Thoracic aorta (tissue), 2 donors: Measurements from ENCODE around the gene CNOT1. TPM values are rescaled to one million over a fixed set of nuclear protein-coding genes. Genes with fewer than 3 reads are reported as not detected.
A peak's percentile ranks its signal among the peaks of the same experiment; 100 is the strongest.

Experiments
- ATAC-seq: fragments of 150-250 bp; one replicate; pipeline ENCODE4 v1.8.0; 2017; ENCODE audit warnings: low read depth; ENCODE audit not compliant: insufficient number of reproducible peaks, low FRiP score
- DNase-seq: peaks from one replicate; pipeline ENCODE4 v3.0.0-alpha.2; 2020; ENCODE audit warnings: low spot score
- H3K27ac ChIP-seq, 2 donors: fragments of 200-600 bp; sonication (generic); 1 replicate in 1 of 2; 2 replicates in 1 of 2; pipeline ENCODE4 v1.5.1; 2016; ENCODE audit warnings: mild to moderate bottlenecking in 2 of 2, moderate library complexity in 2 of 2
- H3K27me3 ChIP-seq: fragments of 200-600 bp; sonication (generic); replicated peaks from 2 replicates; pipeline ENCODE4 v1.6.0; 2016; ENCODE audit warnings: mild to moderate bottlenecking; ENCODE audit not compliant: insufficient read depth
- H3K36me3 ChIP-seq: fragments of 200-600 bp; sonication (generic); one replicate; pipeline ENCODE4 v1.5.1; 2016
- H3K4me1 ChIP-seq, 2 donors: fragments of 200-600 bp; sonication (generic); 1 replicate in 1 of 2; 2 replicates in 1 of 2; pipeline versions ENCODE4 v1.5.1 to v1.6.0; 2016; ENCODE audit warnings: low read depth in 2 of 2, mild to moderate bottlenecking in 1 of 2; ENCODE audit not compliant: control insufficient read depth in 1 of 2
- H3K4me3 ChIP-seq: fragments of 200-600 bp; sonication (generic); 2 replicates; pipeline ENCODE4 v1.5.1; 2016; ENCODE audit warnings: mild to moderate bottlenecking
- H3K9me3 ChIP-seq: fragments of 200-600 bp; sonication (generic); 2 replicates; pipeline ENCODE4 v1.5.1; 2016
- total RNA-seq, 2 donors: library from RNA; depleted of rRNA; stranded (reverse); fragments of >200 nt; gene quantifications; one replicate each; pipeline versions ENCODE4 v1.1.0 to v1.2.3, GENCODE V29; 2016
- TF ChIP-seq, protein P1 (sequence below): fragments of 200-600 bp; sonication (generic); IDR thresholded peaks from one replicate; pipeline ENCODE4 v1.5.1; 2019; ENCODE audit warnings: antibody characterized with exemption

Gene CNOT1
- total RNA-seq, result 100 to 1,000 TPM in 1 of 2 donors, 10 to 100 TPM in 1; 54.8 to 112 TPM

DNA sequence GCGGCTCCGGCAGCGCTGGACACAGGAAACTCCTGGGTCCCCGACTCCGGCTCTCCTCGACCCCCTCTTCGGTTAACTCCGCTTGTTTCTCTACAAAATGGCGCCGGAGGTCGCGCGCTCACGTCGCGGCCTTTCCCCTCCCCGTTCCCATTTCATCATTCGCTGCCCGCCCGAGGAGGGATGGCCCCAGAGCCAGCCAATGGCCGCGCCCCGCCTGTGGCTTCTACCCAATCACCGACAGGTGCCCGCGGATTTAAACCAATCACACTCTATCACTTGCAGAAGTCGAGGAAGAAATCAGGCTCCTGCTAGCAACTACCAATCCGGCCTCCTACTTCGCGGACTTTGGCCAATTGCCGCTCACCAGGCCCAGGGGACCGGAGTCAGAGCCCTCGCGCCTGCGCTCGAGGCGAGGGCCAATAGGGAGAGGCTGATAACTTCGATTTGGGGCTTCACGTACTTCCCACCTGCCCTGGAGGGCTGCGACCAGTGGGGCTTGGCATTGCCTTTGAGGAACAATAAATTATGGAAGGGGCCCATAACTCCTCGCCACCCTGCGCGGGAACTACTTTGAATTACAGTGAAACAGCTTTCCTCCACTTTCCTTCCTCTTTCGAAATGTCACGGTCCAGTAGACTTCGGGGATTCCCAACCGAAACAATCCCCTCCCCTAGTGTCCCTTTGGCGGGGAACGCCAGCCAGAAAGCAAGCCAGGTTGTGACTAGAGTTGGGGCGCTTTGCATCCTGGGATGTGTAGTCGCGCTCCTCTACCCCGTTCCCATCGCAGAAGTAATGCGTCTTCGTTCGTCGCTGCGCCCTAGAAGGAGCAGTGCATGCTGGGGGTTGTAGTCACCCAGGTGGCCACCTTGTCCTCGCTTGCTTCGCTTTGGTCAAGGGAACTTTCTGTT lies at the start of gene CNOT1:
CNOT1 (minus strand) TSS at position 94 of the 908 bp plus-strand sequence. CDS start 30,489 bp downstream, outside the sequence.
- ATAC-seq, result peak; percentile 99
- Histone ChIP-seq H3K9me3 (no peaks in the 10 kb centered on the region), H3K27me3 (no peaks in the 10 kb centered on the region), H3K4me1 (peaks cover 13 to 28% of the 10 kb centered on the region in 2 donors), H3K36me3 (no peaks in the 10 kb centered on the region), H3K4me3 (peak within 1 kb of the TSS; percentile 84), H3K27ac (peak within 1 kb of the TSS; percentile 98)
- TF ChIP-seq, protein P1, sequence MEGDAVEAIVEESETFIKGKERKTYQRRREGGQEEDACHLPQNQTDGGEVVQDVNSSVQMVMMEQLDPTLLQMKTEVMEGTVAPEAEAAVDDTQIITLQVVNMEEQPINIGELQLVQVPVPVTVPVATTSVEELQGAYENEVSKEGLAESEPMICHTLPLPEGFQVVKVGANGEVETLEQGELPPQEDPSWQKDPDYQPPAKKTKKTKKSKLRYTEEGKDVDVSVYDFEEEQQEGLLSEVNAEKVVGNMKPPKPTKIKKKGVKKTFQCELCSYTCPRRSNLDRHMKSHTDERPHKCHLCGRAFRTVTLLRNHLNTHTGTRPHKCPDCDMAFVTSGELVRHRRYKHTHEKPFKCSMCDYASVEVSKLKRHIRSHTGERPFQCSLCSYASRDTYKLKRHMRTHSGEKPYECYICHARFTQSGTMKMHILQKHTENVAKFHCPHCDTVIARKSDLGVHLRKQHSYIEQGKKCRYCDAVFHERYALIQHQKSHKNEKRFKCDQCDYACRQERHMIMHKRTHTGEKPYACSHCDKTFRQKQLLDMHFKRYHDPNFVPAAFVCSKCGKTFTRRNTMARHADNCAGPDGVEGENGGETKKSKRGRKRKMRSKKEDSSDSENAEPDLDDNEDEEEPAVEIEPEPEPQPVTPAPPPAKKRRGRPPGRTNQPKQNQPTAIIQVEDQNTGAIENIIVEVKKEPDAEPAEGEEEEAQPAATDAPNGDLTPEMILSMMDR, result no peak
- peak; percentile 95 for DNase-seq

DNA sequence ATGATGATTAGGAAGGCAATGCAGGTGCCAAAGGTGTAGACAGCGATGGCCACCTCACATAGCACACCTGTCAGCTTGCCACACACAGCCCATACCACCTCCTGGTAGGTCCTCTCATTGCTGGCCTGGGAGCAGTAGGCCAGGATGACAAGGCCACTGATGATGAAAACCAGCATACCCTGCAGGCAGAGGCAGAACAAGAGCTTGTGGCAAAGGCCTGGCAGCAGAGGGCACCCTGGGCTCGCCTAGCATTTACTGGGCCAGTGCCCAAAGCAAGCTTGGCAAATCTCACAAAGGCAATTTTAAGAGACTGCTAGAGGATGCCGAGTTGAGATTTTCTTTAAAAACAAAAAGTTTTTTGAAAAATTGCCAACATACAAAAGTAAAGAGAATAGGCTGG lies 49.1 kb upstream of the CNOT1 start:
- TF ChIP-seq, protein P1, result peak; percentile 49
- Histone ChIP-seq H3K27me3 (no peaks in the 10 kb centered on the region), H3K27ac (no peak overlapping the region), H3K4me1 (peaks cover 2 to 3% of the 10 kb centered on the region in 2 donors), H3K4me3 (no peak overlapping the region), H3K9me3 (no peaks in the 10 kb centered on the region), H3K36me3 (peaks cover 4% of the 10 kb centered on the region)
- ATAC-seq (no peak), DNase-seq (no peak)

DNA sequence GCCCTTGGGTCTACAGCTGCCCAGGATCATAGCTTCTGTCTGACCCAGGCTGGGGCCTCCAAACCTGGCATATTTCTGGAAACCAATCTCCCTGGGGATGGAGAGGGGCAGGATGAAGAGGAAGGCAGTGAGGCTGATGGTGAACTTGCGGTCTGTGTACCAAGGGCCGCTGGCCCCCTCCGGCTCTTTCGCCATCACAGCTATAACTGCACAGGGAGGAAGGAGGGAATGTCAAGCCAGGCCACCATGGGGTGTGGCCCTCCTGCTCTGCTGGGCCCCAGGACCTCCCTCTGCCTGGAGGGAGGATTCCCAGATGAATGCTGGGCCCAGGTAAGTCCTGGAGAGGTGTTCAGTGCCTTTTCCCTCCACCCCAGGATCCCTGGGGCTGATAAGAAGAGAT lies 48.6 kb upstream of the CNOT1 start:
- TF ChIP-seq, protein P1, result no peak
- H3K9me3 ChIP-seq, result no peaks in the 10 kb centered on the region
- no peaks in the 10 kb centered on the region for H3K4me1 ChIP-seq
- H3K36me3 ChIP-seq, result peaks cover 4% of the 10 kb centered on the region
- H3K27ac ChIP-seq, result no peak overlapping the region
- H3K27me3 ChIP-seq, result no peaks in the 10 kb centered on the region
- DNase-seq, result no peak
- no peak overlapping the region for H3K4me3 ChIP-seq
- ATAC-seq, result no peak

DNA sequence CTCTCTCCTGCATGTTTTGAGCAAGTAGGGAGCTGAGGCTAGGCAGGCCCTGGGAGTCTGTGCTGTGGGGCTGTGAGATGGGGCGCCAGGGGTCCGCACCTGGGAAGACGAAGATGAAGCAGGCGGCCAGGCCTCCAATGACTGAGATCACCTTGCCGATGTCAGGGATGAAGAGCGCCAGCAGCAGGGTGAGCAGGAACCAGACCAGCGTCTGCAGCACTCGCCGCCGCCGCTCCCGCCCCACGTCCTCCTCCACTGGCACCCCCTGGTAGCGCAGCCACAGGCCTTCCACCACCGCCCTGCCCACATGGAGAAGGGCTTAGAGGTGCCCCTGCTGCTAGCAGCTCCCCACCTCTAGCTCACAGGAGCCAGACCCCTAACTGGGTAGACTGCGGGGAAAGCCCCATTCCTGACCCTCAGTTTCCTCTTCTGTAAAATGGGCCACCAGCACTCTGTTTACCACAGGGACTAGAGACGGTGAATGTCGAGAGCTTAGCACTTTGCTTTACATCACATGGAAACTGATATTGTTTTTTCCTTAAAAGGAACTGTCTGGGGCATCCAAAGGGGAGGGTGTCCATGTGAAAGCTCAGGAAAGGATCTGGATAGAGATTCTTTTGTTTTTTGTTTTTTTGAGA lies 41.4 kb upstream of the CNOT1 start:
- ATAC-seq (no peak), DNase-seq (no peak)
- Histone ChIP-seq H3K36me3 (peaks cover 13% of the 10 kb centered on the region), H3K4me1 (no peaks in the 10 kb centered on the region), H3K4me3 (no peak overlapping the region), H3K27me3 (no peaks in the 10 kb centered on the region), H3K27ac (no peak overlapping the region), H3K9me3 (no peaks in the 10 kb centered on the region)
- TF ChIP-seq, protein P1, result no peak

DNA sequence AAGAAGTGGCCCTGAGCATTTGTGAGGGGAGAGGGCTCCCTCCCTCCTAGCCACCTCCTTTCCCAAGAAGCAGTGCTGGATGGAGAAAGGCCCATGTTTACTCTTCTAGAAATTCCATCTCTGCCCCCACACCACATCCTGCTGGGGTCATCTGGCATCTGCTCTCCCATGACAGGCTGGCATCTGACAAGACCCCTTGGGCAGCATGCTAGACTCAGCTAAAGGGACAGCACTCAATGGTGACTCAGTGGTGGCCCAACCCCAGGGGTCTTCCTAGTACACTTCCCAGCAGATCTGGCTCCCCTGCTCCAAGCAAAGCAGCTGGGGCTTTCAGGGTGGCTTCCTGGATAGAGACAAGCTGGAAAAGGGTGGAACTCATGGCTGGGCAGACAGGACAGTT lies 40.6 kb upstream of the CNOT1 start:
- Histone ChIP-seq H3K4me3 (no peak overlapping the region), H3K27me3 (no peaks in the 10 kb centered on the region), H3K9me3 (no peaks in the 10 kb centered on the region), H3K36me3 (peaks cover 13% of the 10 kb centered on the region), H3K27ac (no peak overlapping the region), H3K4me1 (no peaks in the 10 kb centered on the region)
- ATAC-seq (no peak), DNase-seq (no peak)
- TF ChIP-seq, protein P1, result no peak
